Upper lobe of left lung (tissue), 4 donors: ENCODE measurements around the gene SOX13.

ENCODE experiments used
- EP300 ChIP-seq, 4 donors: sonication (generic); formaldehyde crosslinking; IDR thresholded peaks; one replicate each; pipeline ENCODE4 v1.5.1; 2017; ENCODE audit warnings: antibody characterized with exemption in 4 of 4, control low read depth in 2 of 4
- POLR2A ChIP-seq, 4 donors: fragments of 450-650 bp; IDR thresholded peaks; one replicate each; pipeline ENCODE4 v1.5.1; 2016 to 2017; ENCODE audit warnings: antibody characterized with exemption in 4 of 4, mild to moderate bottlenecking in 2 of 4
- POLR2AphosphoS5 ChIP-seq, 2 donors: sonication (generic); formaldehyde crosslinking; IDR thresholded peaks; one replicate each; pipeline ENCODE4 v1.5.1; 2017; ENCODE audit warnings: antibody characterized with exemption in 2 of 2
- TF ChIP-seq, protein P1 (sequence below), 6 experiments: fragments of 450-650 bp in 4 of 6; fragments of 200-600 bp in 2 of 6; sonication (generic) in 2 of 6; IDR thresholded peaks; one replicate each; pipeline ENCODE4 v1.5.1; 2016 to 2019; ENCODE audit warnings: antibody characterized with exemption in 6 of 6

DNA sequence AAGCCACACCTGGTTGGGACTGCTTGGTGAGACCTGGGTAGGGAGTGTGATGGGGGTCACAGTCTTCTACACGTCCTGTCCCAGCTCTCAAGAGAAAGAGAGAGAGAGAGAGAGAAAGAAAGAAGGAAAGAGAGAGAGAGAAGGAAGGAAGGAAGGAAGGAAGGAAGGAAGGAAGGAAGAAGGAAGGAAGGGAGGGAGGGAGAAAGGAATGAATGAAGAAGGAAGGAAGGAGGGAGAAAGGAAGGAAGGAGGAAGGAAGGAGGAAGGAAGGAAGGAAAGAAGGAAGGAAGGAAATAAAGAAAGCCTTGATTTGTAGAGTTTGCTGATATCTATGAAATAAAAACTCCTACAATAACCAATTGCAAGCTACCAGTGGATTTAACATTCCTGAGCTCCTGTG, 28.5 kb upstream of the SOX13 start:
- TF ChIP-seq POLR2AphosphoS5 (IDR thresholded peaks at IDR 0.05) (no peak), EP300 (IDR thresholded peaks at IDR 0.05) (no peak), POLR2A (IDR thresholded peaks at IDR 0.05) (no peak)
- TF ChIP-seq, protein P1, sequence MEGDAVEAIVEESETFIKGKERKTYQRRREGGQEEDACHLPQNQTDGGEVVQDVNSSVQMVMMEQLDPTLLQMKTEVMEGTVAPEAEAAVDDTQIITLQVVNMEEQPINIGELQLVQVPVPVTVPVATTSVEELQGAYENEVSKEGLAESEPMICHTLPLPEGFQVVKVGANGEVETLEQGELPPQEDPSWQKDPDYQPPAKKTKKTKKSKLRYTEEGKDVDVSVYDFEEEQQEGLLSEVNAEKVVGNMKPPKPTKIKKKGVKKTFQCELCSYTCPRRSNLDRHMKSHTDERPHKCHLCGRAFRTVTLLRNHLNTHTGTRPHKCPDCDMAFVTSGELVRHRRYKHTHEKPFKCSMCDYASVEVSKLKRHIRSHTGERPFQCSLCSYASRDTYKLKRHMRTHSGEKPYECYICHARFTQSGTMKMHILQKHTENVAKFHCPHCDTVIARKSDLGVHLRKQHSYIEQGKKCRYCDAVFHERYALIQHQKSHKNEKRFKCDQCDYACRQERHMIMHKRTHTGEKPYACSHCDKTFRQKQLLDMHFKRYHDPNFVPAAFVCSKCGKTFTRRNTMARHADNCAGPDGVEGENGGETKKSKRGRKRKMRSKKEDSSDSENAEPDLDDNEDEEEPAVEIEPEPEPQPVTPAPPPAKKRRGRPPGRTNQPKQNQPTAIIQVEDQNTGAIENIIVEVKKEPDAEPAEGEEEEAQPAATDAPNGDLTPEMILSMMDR (IDR thresholded peaks at IDR 0.05), result no peak
